Chondrocyte (in vitro differentiated cells): Measurements from ENCODE around the gene EYS. TPM values are rescaled to one million over a fixed set of nuclear protein-coding genes. Genes with fewer than 3 reads are reported as not detected.
A peak's percentile ranks its signal among the peaks of the same experiment; 100 is the strongest.

ENCODE experiments used
- DNase-seq: peaks from one replicate; pipeline ENCODE4 v3.0.0; 2021; ENCODE audit warnings: mixed read lengths, low spot score
- H3K27ac Mint-ChIP-seq: one replicate; pipeline ENCODE4 v1.8.0; 2021; ENCODE audit warnings: mild to moderate bottlenecking, moderate library complexity, mixed read lengths; ENCODE audit not compliant: unreplicated experiment
- H3K27me3 Mint-ChIP-seq: 2 replicates; pipeline ENCODE4 v1.8.0; 2021; ENCODE audit warnings: low read depth, mixed read lengths
- H3K36me3 Mint-ChIP-seq: 2 replicates; pipeline ENCODE4 v1.8.0; 2021; ENCODE audit warnings: low read depth, mixed read lengths
- H3K4me1 Mint-ChIP-seq: 2 replicates; pipeline ENCODE4 v1.8.0; 2021; ENCODE audit warnings: low read depth, mild to moderate bottlenecking, mixed read lengths
- H3K4me3 Mint-ChIP-seq: one replicate; pipeline ENCODE4 v1.8.0; 2021; ENCODE audit warnings: mild to moderate bottlenecking, moderate library complexity, mixed read lengths; ENCODE audit not compliant: unreplicated experiment
- H3K9me3 Mint-ChIP-seq: 2 replicates; pipeline ENCODE4 v1.8.0; 2021; ENCODE audit warnings: low read depth, mixed read lengths
- CTCF ChIP-seq: fragments of 200-600 bp; sonication (generic); IDR thresholded peaks from 2 replicates; pipeline ENCODE4 v1.5.0; 2021; ENCODE audit warnings: antibody characterized with exemption, mild to moderate bottlenecking, moderate library complexity
- total RNA-seq: library from RNA; stranded (reverse); gene quantifications from 3 replicates; pipeline ENCODE4 v1.2.1, GENCODE V29; 2021

EYS gene
- total RNA-seq, 1 donor from 2014 or later, result not detected

GRCh38 chr6:63773200-63773599, 1933.8 kb downstream of the EYS start:
- Mint-ChIP-seq H3K27me3 (peaks cover 23% of the 10 kb centered on the region), H3K36me3 (no peaks in the 10 kb centered on the region), H3K9me3 (peaks cover 1% of the 10 kb centered on the region), H3K4me3 (no peak overlapping the region), H3K4me1 (no peaks in the 10 kb centered on the region), H3K27ac (no peak overlapping the region)
- DNase-seq, result no peak
- no peak for TF ChIP-seq CTCF

GRCh38 chr6:63765828-63766227, 1941.2 kb downstream of the EYS start:
- H3K27me3 Mint-ChIP-seq, result peaks cover 6% of the 10 kb centered on the region
- no peak overlapping the region for H3K4me3 Mint-ChIP-seq
- DNase-seq, result no peak
- H3K9me3 Mint-ChIP-seq, result peaks cover 14% of the 10 kb centered on the region
- H3K36me3 Mint-ChIP-seq, result peaks cover 4% of the 10 kb centered on the region
- H3K27ac Mint-ChIP-seq, result no peak overlapping the region
- TF ChIP-seq CTCF, result no peak
- no peaks in the 10 kb centered on the region for H3K4me1 Mint-ChIP-seq

- DNase-seq, result no peak
- H3K9me3 Mint-ChIP-seq, result peaks cover 14% of the 10 kb centered on the region
- H3K27ac Mint-ChIP-seq, result no peak overlapping the region
- H3K4me3 Mint-ChIP-seq, result no peak overlapping the region
- H3K4me1 Mint-ChIP-seq, result no peaks in the 10 kb centered on the region
- H3K36me3 Mint-ChIP-seq, result peaks cover 4% of the 10 kb centered on the region
- peaks cover 4% of the 10 kb centered on the region for H3K27me3 Mint-ChIP-seq
- TF ChIP-seq CTCF, result peak; percentile 92
These were observed 1942.6 kb downstream of the EYS start for GRCh38 chr6:63764318-63764916.

GRCh38 chr6:63760199-63760598, 1946.8 kb downstream of the EYS start:
- H3K4me3 Mint-ChIP-seq, result no peak overlapping the region
- TF ChIP-seq CTCF, result no peak
- peaks cover 20% of the 10 kb centered on the region for H3K9me3 Mint-ChIP-seq
- no peak overlapping the region for H3K27ac Mint-ChIP-seq
- no peak for DNase-seq
- H3K36me3 Mint-ChIP-seq, result peaks cover 18% of the 10 kb centered on the region
- H3K4me1 Mint-ChIP-seq, result no peaks in the 10 kb centered on the region
- H3K27me3 Mint-ChIP-seq, result no peaks in the 10 kb centered on the region

- H3K4me1 Mint-ChIP-seq, result no peaks in the 10 kb centered on the region
- H3K9me3 Mint-ChIP-seq, result peaks cover 20% of the 10 kb centered on the region
- TF ChIP-seq CTCF, result peak; percentile 54
- no peak for DNase-seq
- no peaks in the 10 kb centered on the region for H3K27me3 Mint-ChIP-seq
- H3K36me3 Mint-ChIP-seq, result peaks cover 22% of the 10 kb centered on the region
- no peak overlapping the region for H3K4me3 Mint-ChIP-seq
- no peak overlapping the region for H3K27ac Mint-ChIP-seq
These were observed 1947.4 kb downstream of the EYS start for GRCh38 chr6:63759605-63760105.
